Measurements from ENCODE around the gene TRIM36.

- TF ChIP-seq CTCF (conservative IDR thresholded peaks at IDR 0.05; ENCODE audit: low read depth, low read length) (no peak), EZH2 (IDR thresholded peaks at IDR 0.05; ENCODE audit: low read length, unreplicated experiment) (no peak), EZH2phosphoT487 (IDR thresholded peaks at IDR 0.05; ENCODE audit: borderline replicate concordance, low read length) (no peak)
Observed at GRCh38 chr5:115109356-115109755, 60.4 kb downstream of the TRIM36 start.

Measured in PC-3 (cell line).